ENCODE measurements around the gene ENPP4.

The ENPP4 gene

DNA sequence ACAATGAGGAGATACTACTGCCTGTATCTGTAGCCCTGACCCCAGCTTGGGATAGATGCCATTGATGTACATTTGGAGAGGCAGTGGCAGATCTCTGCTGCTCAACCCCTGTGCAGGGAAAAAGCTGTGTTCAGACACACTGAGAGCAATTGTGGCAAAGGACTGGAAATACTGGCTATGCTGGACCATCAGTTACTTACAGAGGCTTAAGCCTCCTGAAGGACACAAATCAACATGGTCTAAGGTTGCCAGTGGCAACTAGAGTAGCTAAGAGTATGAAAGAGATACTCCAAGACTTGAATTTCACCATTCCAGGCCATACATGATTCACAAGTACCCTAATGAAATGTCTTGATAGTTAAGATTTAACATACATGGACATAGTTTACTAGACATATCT, 32.4 kb upstream of the ENPP4 start:
- no peak for DNase-seq (ENCODE audit: low read depth)
- no peak overlapping the region for H3K4me3 ChIP-seq (ENCODE audit: control insufficient read depth, low read depth, low read length)
- TF ChIP-seq, protein P1, sequence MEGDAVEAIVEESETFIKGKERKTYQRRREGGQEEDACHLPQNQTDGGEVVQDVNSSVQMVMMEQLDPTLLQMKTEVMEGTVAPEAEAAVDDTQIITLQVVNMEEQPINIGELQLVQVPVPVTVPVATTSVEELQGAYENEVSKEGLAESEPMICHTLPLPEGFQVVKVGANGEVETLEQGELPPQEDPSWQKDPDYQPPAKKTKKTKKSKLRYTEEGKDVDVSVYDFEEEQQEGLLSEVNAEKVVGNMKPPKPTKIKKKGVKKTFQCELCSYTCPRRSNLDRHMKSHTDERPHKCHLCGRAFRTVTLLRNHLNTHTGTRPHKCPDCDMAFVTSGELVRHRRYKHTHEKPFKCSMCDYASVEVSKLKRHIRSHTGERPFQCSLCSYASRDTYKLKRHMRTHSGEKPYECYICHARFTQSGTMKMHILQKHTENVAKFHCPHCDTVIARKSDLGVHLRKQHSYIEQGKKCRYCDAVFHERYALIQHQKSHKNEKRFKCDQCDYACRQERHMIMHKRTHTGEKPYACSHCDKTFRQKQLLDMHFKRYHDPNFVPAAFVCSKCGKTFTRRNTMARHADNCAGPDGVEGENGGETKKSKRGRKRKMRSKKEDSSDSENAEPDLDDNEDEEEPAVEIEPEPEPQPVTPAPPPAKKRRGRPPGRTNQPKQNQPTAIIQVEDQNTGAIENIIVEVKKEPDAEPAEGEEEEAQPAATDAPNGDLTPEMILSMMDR (IDR thresholded peaks at IDR 0.05; ENCODE audit: control insufficient read depth, insufficient read depth, low read depth, low read length, missing control alignments): no peak

GRCh38 chr6:46098678-46099077, 31.1 kb upstream of the ENPP4 start:
- DNase-seq (ENCODE audit: low read depth): no peak
- TF ChIP-seq, protein P1 (IDR thresholded peaks at IDR 0.05; ENCODE audit: control insufficient read depth, insufficient read depth, low read depth, low read length, missing control alignments): no peak
- no peak overlapping the region for H3K4me3 ChIP-seq (ENCODE audit: control insufficient read depth, low read depth, low read length)

DNA sequence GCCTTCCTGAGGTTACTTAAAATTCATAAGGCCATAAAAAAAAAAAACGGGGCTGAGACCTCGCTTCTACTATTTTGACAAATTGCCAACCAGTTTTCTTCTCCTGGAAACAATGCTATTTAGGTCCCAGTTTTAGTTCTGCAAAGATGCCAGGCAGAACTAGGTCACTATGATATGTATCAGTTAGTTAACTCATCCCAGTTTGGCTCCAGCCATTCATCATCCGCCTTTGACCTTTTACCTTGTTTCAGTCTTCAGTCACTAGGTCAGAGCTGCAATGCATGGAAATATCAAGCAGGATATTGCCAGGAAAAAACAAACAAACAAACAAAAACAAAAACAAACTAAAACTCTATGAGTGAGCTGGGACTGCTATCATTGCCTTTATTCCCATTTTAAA, 29.8 kb upstream of the ENPP4 start:
- TF ChIP-seq, protein P1 (IDR thresholded peaks at IDR 0.05; ENCODE audit: control insufficient read depth, insufficient read depth, low read depth, low read length, missing control alignments): no peak
- no peak overlapping the region for H3K4me3 ChIP-seq (ENCODE audit: control insufficient read depth, low read depth, low read length)
- DNase-seq (ENCODE audit: low read depth): no peak

DNA sequence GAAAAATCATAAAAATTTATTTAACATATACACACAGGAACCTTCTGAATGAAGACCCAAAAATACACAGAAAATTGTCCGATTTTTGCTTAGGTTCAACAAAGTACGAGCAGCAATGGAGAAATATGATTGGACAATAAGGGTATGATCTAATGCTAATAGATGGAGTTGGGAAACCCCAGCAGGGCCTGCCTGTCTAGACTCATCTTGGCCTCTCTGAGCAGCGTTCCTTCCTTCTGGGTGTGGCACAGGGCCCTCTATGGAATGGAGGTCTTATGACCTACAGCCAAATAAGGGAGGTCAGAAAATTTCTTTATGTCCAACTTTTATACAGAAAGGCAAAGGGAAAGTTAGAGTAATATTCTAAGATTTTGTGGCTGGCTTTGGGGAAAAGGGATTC, 27.7 kb upstream of the ENPP4 start:
- DNase-seq (ENCODE audit: low read depth): no peak
- TF ChIP-seq, protein P1 (IDR thresholded peaks at IDR 0.05; ENCODE audit: control insufficient read depth, insufficient read depth, low read depth, low read length, missing control alignments): no peak
- no peak overlapping the region for H3K4me3 ChIP-seq (ENCODE audit: control insufficient read depth, low read depth, low read length)

GRCh38 chr6:46103441-46104115, 26.2 kb upstream of the ENPP4 start:
- no peak overlapping the region for H3K4me3 ChIP-seq (ENCODE audit: control insufficient read depth, low read depth, low read length)
- DNase-seq (ENCODE audit: low read depth): no peak
- TF ChIP-seq, protein P1 (IDR thresholded peaks at IDR 0.05; ENCODE audit: control insufficient read depth, insufficient read depth, low read depth, low read length, missing control alignments): no peak

DNA sequence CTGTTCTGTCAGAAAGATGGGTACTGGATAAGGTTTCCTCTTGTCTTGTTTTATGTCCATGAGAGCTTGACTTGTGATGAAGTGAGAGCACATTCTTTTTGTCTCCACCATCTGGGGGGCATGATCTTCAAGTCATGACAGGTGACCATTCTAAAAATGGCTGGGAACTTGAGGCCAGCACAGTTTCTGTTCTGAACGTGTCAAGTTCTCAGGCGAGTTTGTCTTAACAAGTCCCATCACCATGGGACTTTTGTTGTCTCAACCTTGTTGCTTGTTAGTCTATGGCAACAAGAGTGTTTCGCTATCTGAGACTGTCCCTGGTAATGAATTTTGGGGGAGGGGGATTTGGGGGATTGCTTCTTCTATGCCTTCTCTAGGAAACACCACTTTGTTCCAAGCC, 25.6 kb upstream of the ENPP4 start:
- no peak for DNase-seq (ENCODE audit: low read depth)
- no peak overlapping the region for H3K4me3 ChIP-seq (ENCODE audit: control insufficient read depth, low read depth, low read length)
- TF ChIP-seq, protein P1 (IDR thresholded peaks at IDR 0.05; ENCODE audit: control insufficient read depth, insufficient read depth, low read depth, low read length, missing control alignments): no peak

Measured in AG09309 (cell line).